COLO668 (cell line): ENCODE measurements around the gene CDH4.

Experiments
- DNase-seq: peaks from one replicate; lab custom pipeline; 2025; ENCODE audit not compliant: unreplicated experiment; lab: John Stamatoyannopoulos, UW

Gene CDH4

GRCh38 chr20:61527626-61528025 lies 275.6 kb downstream of the CDH4 start:
- DNase-seq, result no peak

- DNase-seq, result no peak
Measured at GRCh38 chr20:61528591-61528990, 276.5 kb downstream of the CDH4 start.

GRCh38 chr20:61529354-61529753 lies 277.3 kb downstream of the CDH4 start:
- DNase-seq, result no peak

GRCh38 chr20:61531553-61532345 lies 279.7 kb downstream of the CDH4 start:
- no peak for DNase-seq

GRCh38 chr20:61532736-61533135 lies 280.7 kb downstream of the CDH4 start:
- DNase-seq, result no peak

GRCh38 chr20:61533231-61533631 lies 281.2 kb downstream of the CDH4 start:
- DNase-seq, result no peak

- DNase-seq, result no peak
Measured at GRCh38 chr20:61534346-61534745, 282.3 kb downstream of the CDH4 start.

- no peak for DNase-seq
Measured at GRCh38 chr20:61535091-61535490, 283.0 kb downstream of the CDH4 start.

GRCh38 chr20:61535536-61535935 lies 283.5 kb downstream of the CDH4 start:
- DNase-seq, result no peak

- no peak for DNase-seq
Measured at GRCh38 chr20:61535956-61536355, 283.9 kb downstream of the CDH4 start.

GRCh38 chr20:61536671-61537070 lies 284.6 kb downstream of the CDH4 start:
- DNase-seq, result no peak

GRCh38 chr20:61537239-61538182 lies 285.4 kb downstream of the CDH4 start:
- DNase-seq, result no peak

GRCh38 chr20:61538183-61538942 lies 286.3 kb downstream of the CDH4 start:
- no peak for DNase-seq

- DNase-seq, result no peak
Measured at GRCh38 chr20:61538943-61539265, 286.8 kb downstream of the CDH4 start.

- no peak for DNase-seq
Measured at GRCh38 chr20:61539706-61540360, 287.8 kb downstream of the CDH4 start.

- DNase-seq, result no peak
Measured at GRCh38 chr20:61541537-61541936, 289.5 kb downstream of the CDH4 start.

GRCh38 chr20:61543086-61543485 lies 291.0 kb downstream of the CDH4 start:
- no peak for DNase-seq

- no peak for DNase-seq
Measured at GRCh38 chr20:61543931-61544745, 292.1 kb downstream of the CDH4 start.

GRCh38 chr20:61544910-61545889 lies 293.1 kb downstream of the CDH4 start:
- DNase-seq, result no peak
